CD4-positive, alpha-beta T cell treated with Interferon alpha-2 for 1 hour (primary cell): ENCODE results near the gene HS6ST1.

Source experiments
- DNase-seq, 2 donors: peaks; one replicate each; pipeline ENCODE4 v3.0.0-alpha.2; 2020 to 2022

HS6ST1 gene

DNA sequence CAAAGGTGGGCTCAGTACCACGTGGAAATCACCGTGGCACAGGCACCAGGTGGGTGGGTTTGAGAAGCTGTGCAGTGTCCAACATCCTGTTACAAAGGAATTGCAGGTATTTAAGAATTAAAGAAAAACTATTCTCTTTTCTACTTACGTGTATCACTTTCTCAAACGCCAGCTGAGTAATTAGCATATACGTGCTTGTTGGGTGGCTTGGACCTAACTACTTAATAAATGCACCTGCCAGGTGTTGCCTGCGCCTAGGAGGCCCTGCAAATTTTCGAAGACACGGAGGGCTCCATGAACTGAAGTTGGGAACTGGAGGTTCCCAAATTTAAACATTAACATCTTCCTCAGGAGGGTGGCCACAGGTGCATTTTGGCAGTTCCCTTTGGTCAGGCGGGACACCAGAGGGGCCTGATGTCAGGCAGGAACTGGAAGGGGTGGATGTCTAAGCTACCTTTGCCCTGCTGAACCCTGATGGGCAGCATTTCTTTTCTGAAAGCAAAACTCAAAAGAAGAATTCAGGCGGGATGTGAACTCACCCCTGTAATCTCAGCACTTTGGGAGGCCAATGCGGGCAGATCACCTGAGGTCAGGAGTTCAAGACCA, 84.8 kb downstream of the HS6ST1 start:
- DNase-seq, result no peak

DNA sequence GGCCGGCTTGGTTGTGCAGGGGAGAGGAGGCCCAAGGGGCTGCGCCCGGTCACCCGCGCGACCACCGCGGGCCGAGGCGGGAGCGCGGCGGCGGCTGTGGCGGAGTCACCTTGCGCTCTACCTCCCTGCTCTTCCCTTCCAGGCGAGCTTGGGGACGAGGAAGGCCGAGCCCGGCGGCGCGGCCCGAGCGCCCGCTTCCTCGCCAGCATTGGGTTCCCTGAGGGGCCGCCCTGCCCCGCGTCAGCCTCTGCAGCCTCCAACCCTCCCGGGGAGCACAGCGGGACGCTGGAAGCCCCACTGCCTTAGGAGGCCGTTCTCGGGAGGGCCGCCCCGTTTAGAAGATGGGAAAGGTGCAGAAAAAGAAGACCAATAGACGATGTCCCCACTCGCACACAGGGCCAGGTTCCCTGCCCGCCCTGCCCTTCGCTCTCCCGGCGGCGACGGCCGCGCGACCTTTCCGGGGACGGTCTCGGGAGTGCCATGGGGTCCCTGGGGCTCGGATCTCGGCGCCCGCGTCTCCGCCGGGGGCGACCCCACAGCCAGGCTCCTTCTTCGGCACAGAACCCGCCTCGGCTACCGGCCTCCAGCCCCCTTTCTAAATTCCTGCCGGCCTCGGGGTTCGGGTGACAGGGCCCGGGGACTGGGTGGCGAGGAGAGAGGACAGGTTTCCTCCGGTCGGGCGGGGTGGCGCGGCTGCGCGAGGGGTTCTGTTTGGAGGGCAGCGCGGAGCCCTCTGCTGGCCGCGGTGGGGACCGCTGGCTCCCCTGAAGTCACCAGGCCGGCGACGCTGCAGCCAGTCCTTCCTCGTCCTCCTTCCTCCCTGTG, 85.5 kb downstream of the HS6ST1 start:
- peak; percentile 79 to 82 for DNase-seq

DNA sequence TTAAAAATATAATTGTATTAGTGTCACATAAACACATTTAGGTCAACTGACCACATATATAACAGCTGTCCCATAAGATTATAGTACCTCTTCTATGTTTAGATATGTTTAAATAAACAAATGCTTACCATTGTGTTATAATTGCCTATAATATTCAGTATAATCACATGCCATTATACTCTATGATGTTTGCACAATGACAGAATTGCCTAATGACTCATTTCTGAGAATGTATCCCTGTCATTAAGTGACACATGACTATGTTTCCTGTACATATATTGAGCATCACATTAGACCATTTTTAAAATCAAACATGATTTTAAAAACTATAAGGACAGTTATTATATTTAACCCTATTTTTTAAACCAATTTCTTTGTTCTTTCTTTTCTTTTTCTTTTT, 89.8 kb downstream of the HS6ST1 start:
- no peak for DNase-seq

DNA sequence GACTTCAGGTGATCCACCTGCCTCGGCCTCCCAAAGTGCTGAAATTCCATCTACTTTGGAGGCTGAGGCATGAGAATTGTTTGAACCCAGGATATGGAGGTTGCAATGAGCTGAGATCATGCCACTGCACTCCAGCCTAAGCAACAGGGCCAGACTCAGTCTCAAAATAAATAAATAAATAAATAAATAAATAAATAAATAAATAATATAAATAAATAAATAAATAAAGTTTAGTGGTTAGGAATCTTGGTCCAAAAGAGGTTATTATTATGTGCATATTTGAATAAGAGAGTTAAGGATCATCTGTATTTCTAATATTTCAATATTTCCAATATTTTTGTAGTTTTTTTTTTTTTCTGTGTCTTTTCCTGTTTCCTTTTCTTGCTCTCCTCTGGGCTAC, 90.8 kb downstream of the HS6ST1 start:
- DNase-seq, result no peak

DNA sequence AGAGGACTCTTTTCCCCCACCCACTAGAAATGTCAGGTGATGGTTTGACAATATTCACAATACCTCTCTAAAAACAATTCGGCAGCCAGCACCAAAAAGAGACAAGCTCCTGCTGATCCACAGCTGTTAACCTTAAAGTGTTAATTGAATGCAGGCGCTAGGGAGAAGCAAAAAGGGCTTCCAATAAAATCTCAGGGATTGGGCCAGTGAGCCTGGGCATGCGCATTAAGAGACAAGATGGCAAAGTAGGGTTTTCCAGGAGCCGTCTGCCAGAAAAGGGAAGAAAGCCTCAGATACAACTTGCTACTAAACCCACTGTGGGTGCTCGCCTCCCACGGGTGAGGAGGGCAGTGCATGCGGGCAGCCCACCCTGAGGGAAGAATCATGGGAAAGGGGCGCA, 98.8 kb downstream of the HS6ST1 start:
- DNase-seq, result no peak

DNA sequence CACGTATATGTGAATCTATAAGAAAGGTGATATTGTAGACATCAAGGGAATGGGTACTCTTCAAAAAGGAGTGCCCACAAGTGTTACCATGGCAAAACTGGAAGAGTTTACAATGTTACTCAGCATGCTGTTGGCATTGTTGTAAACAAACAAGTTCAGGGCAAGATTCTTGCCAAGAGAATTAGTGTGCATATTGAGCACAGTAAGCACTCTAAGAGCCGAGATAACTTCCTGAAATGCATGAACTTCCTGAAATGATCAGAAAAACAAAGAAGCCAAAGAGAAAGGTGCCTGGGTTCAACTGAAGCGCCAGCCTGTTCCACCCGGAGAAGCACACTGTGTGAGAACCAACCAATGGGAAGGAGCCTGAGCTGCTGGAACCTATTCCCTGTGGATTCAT, 101.0 kb downstream of the HS6ST1 start:
- no peak for DNase-seq

DNA sequence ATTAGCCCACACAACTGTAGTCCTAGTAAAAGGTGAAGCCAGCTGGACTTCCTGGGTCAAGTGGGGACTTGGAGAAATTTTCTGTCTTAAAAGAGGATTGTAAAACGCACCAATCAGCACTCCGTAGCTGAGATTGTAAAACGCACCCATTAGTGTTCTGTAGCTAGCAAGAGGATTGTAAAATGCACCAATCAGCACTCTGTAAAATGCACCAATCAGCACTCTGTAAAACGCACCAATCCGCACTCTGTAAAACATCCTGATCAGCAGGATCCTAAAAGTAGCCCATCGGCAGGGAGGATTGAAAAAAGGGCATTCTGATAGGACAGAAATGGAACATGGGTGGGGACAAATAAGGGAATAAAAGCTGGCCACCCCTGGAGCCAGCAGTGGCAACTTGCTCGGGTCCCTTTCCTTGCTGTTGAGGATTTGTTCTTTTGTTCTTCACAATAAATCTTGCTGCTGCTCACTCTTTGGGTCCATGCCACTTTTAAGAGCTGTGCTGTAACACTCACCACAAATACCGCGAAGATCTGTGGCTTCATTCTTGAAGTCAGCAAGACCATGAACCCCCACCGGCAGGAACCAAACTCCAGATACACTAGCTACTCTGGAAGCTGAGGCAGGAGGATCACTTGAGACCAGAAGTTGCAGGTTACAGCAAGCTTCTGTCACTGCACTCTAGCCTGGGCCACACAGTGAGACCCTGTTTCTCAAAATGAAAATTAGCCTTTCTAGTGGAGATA, 102.6 kb downstream of the HS6ST1 start:
- DNase-seq, result no peak
